SU-DHL-6 (cell line): ENCODE results near the gene SH3GLB1.

Source experiments
- EZH2phosphoT487 ChIP-seq: fragments of 200-600 bp; sonication (generic), shearing (Covaris generic); conservative IDR thresholded peaks from 2 replicates; pipeline ENCODE4 v1.6.1; 2018; ENCODE audit warnings: mild to moderate bottlenecking, antibody characterized with exemption, low read length, moderate library complexity, mixed read lengths
- TF ChIP-seq, protein P1 (sequence below): fragments of 200-600 bp; sonication (generic); IDR thresholded peaks from one replicate; pipeline ENCODE4 v1.5.1; 2017; ENCODE audit warnings: antibody characterized with exemption, mild to moderate bottlenecking, low read length, moderate library complexity; ENCODE audit not compliant: insufficient read depth, poor library complexity, severe bottlenecking

GRCh38 chr1:86762336-86762735 lies 58.0 kb downstream of the SH3GLB1 start:
- TF ChIP-seq, protein P1, sequence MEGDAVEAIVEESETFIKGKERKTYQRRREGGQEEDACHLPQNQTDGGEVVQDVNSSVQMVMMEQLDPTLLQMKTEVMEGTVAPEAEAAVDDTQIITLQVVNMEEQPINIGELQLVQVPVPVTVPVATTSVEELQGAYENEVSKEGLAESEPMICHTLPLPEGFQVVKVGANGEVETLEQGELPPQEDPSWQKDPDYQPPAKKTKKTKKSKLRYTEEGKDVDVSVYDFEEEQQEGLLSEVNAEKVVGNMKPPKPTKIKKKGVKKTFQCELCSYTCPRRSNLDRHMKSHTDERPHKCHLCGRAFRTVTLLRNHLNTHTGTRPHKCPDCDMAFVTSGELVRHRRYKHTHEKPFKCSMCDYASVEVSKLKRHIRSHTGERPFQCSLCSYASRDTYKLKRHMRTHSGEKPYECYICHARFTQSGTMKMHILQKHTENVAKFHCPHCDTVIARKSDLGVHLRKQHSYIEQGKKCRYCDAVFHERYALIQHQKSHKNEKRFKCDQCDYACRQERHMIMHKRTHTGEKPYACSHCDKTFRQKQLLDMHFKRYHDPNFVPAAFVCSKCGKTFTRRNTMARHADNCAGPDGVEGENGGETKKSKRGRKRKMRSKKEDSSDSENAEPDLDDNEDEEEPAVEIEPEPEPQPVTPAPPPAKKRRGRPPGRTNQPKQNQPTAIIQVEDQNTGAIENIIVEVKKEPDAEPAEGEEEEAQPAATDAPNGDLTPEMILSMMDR = no peak
- TF ChIP-seq EZH2phosphoT487 = no peak
